Measurements from ENCODE around the gene EDN3. TPM values are rescaled to one million over a fixed set of nuclear protein-coding genes. Genes with fewer than 3 reads are reported as not detected.

The EDN3 gene
- total RNA-seq, 1 experiment from 2014 or later: not detected

DNA sequence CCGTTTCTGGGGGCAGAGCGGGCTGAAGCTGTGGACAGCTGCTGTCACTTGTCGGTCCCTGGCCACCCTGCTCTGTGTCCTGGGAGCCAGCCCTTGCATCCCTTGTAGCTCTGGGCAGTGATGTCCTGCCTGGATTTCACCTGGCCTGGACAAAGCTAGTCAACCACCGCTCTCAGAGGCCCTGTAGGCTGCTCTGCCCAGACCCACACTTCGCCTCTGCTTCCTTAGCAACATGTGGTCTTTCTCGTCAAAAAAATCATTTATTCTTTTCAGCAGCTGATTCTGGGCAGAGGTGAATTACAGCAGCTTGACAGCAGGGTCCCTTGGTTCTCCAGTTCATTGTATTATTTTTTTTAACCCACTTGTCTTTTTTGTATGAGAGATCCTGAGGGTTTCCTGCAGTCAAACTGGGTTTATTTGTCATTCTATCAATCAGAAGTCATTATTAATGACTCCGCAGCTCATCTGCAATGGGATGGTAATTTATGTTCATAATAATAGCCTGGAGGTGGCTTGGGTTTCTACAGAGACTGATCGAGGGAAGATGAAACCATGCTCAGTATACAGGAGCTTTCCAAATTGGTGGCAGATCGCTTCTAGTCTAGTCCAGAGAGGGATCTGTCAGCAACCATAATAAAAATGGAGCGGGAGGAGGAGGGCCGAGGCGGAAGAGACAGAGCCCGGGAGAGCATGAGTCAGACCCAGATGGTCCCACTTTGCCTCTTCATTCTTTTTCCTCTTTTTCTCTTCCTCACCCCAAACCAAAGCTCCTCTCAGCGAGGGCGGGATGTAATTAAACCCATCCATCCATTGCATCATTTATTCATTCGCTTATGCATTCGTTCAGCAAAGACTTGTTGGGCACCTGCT lies 22.4 kb downstream of the EDN3 start:
- ChIA-PET POLR2A (no interaction called here), RAD21 (ENCODE audit: low non-redundant PET in 1 of 2, low total read pairs in 2 of 2, uncharacterized antibody in 2 of 2, unreplicated experiment in 2 of 2) (no interaction called here), CTCF (no interaction called here)
- H3K4me3 ChIP-seq (replicated peaks in 1 of 2; ENCODE audit: low read depth in 1 of 2, low read length in 2 of 2): no peak overlapping the region
- no peak overlapping the region for H3K27ac ChIP-seq (ENCODE audit: low read depth, low read length)
- H4K20me1 ChIP-seq (ENCODE audit: insufficient read depth): no peaks in the 10 kb centered on the region
- no TSS peak for BruUV-seq (replicated peaks)
- no peak for DNase-seq (ENCODE audit: low read depth, low spot score)
- no peak overlapping the region for H3K4me2 ChIP-seq (ENCODE audit: low read length)
- H3K4me1 ChIP-seq (ENCODE audit: control insufficient read depth in 1 of 2, insufficient read depth in 2 of 2, low read length in 2 of 2): no peaks in the 10 kb centered on the region
- TF ChIP-seq SIN3A (IDR thresholded peaks at IDR 0.05; ENCODE audit: low read depth) (no peak), TCF7L2 (IDR thresholded peaks at IDR 0.05; ENCODE audit: borderline replicate concordance, extremely low read depth, insufficient read depth, insufficient read length) (no peak), ZBTB33 (IDR thresholded peaks at IDR 0.05; ENCODE audit: extremely low read depth, insufficient replicate concordance, low read length) (no peak), CTCF (IDR thresholded peaks at IDR 0.05 in 2 of 3, conservative IDR thresholded peaks at IDR 0.05 in 1 of 3; ENCODE audit: borderline replicate concordance in 1 of 3, insufficient read depth in 1 of 3, low read depth in 2 of 3, low read length in 2 of 3) (no peak), EZH2phosphoT487 (IDR thresholded peaks at IDR 0.05; ENCODE audit: borderline replicate concordance) (no peak), ZFX (IDR thresholded peaks at IDR 0.05) (no peak), JUND (IDR thresholded peaks at IDR 0.05) (no peak), REST (IDR thresholded peaks at IDR 0.05; ENCODE audit: low read depth) (no peak), SRF (IDR thresholded peaks at IDR 0.05; ENCODE audit: low read depth) (no peak), SP1 (IDR thresholded peaks at IDR 0.05; ENCODE audit: low read depth) (no peak), ELF1 (IDR thresholded peaks at IDR 0.05; ENCODE audit: borderline replicate concordance, low read depth) (no peak)
- no peak; the same call in 1 of the 2 replicates for ATAC-seq
- H2AFZ ChIP-seq (ENCODE audit: low read depth, low read length, poor library complexity, severe bottlenecking): no peak overlapping the region
- H3K9me3 ChIP-seq (ENCODE audit: control insufficient read depth in 1 of 2, insufficient read depth in 1 of 2, low read depth in 1 of 2, low read length in 2 of 2): no peaks in the 10 kb centered on the region
- H3K36me3 ChIP-seq (ENCODE audit: control insufficient read depth in 1 of 2, insufficient read depth in 2 of 2, low read length in 2 of 2): no peaks in the 10 kb centered on the region
- H3K79me2 ChIP-seq (ENCODE audit: insufficient read depth, low read length): no peaks in the 10 kb centered on the region
- intact Hi-C loops (cut with micrococcal nuclease): no loop called here
- peaks cover 26% of the 10 kb centered on the region; the same call in 1 of the 2 replicates for H3K27me3 ChIP-seq (ENCODE audit: insufficient read depth, low read length)
- no peaks in the 10 kb centered on the region for H3K9me2 ChIP-seq (ENCODE audit: insufficient read depth)
- no peak overlapping the region for H3K9ac ChIP-seq (ENCODE audit: low read length)

Measured in HCT116 (cell line).